ENCODE measurements around the gene CEP72. TPM values are rescaled to one million over a fixed set of nuclear protein-coding genes. Genes with fewer than 3 reads are reported as not detected.

Gene CEP72
- total and polyA plus RNA-seq, 2 of the 13 experiments (the other 11 are each of a cell fraction or from before 2014, with no cell fraction given), result 3.4 to 9.4 TPM

DNA sequence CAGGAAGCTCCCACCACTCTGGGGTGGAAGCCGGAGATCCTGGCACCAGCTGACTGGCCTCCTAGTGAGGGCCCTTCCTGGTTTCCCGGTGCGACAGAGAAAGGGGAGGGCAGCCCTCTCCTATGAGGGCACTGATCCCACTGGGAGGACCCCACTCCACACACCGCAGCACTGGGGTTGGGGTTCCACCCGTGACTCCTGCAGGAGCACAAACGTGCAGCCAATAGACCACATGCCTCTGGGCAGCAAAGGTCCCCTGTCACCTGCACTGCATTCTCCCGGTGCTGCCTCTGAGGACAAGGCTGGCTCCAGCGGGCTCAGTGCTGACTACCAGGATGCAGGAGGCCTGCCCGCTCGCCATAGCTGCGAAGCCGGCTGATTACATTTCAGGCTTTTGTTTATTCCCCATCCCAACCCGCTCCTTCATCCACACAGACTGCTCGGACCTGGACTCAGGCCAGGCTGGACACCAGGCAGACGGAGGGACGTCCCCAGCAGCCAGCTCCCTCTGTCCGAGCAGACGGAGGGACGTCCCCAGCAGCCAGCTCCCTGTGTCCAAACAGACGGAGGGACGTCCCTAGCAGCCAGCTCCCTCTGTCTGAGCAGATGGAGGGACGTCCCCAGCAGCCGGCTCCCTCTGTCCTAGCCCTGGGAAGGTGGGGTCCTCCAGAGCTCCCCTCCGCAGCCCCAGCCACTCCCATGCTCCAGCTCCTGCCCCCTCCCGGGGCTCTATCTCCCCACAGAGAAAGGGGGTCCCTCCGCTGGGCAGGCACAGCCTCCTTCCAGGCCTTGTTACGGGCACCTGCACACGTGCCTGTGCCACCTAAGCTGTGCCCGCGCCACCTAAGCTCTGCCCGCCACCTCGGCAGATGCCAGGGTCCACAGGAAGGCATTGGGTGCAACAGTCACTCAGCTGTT lies 8.8 kb upstream of the CEP72 start:
- BruUV-seq (replicated peaks), result no TSS peak
- 9% methylated on average over 9 of the region's 32 CpGs for WGBS (ENCODE audit: low lambda C conversion rate)
- in situ Hi-C loops (cut with HindIII; ENCODE audit: extremely low pct_ligation_motif_present, low pct_unique_long_range_greater_than_20kb), result no loop called here
- H3K9me3 ChIP-seq (ENCODE audit: low read length), result no peaks in the 10 kb centered on the region
- no peak overlapping the region for H2AFZ ChIP-seq (ENCODE audit: low read length)
- H3K4me2 ChIP-seq (ENCODE audit: low read depth, low read length), result peak overlapping the region; percentile 40; the same call in 1 of the 2 replicates
- H3K4me1 ChIP-seq (ENCODE audit: insufficient read depth, low read length), result peaks cover 36% of the 10 kb centered on the region
- ChIA-PET POLR2A (no interaction called here), CTCF (ENCODE audit: low intra/inter-chr PET ratio, low total read pairs) (no interaction called here)
- H3K9ac ChIP-seq (ENCODE audit: insufficient read depth, low read depth, low read length), result no peak overlapping the region
- peak overlapping the region in 1 of 3 experiments; percentile 26; a peak in 1 of 6 replicates for H3K4me3 ChIP-seq (replicated peaks in 1 of 3; ENCODE audit: insufficient read depth in 1 of 3, low read depth in 2 of 3, low read length in 3 of 3)
- no peak for DNase-seq (ENCODE audit: low spot score)
- H3K27ac ChIP-seq (ENCODE audit: extremely low read length, insufficient read depth, low read length), result no peak overlapping the region
- H3K79me2 ChIP-seq (ENCODE audit: insufficient read depth, low read length), result no peaks in the 10 kb centered on the region
- ATAC-seq, result peak; percentile 28
- FAIRE-seq, result no peak
- peaks cover 18 to 73% of the 10 kb centered on the region in 2 experiments for H3K27me3 ChIP-seq (ENCODE audit: control insufficient read depth in 1 of 2, insufficient read depth in 2 of 2, low read length in 2 of 2)
- no peak for TF ChIP-seq EEA1 (CRISPR knock-in tag; IDR thresholded peaks at IDR 0.05; ENCODE audit: borderline replicate concordance)
- TF ChIP-seq, protein P1, sequence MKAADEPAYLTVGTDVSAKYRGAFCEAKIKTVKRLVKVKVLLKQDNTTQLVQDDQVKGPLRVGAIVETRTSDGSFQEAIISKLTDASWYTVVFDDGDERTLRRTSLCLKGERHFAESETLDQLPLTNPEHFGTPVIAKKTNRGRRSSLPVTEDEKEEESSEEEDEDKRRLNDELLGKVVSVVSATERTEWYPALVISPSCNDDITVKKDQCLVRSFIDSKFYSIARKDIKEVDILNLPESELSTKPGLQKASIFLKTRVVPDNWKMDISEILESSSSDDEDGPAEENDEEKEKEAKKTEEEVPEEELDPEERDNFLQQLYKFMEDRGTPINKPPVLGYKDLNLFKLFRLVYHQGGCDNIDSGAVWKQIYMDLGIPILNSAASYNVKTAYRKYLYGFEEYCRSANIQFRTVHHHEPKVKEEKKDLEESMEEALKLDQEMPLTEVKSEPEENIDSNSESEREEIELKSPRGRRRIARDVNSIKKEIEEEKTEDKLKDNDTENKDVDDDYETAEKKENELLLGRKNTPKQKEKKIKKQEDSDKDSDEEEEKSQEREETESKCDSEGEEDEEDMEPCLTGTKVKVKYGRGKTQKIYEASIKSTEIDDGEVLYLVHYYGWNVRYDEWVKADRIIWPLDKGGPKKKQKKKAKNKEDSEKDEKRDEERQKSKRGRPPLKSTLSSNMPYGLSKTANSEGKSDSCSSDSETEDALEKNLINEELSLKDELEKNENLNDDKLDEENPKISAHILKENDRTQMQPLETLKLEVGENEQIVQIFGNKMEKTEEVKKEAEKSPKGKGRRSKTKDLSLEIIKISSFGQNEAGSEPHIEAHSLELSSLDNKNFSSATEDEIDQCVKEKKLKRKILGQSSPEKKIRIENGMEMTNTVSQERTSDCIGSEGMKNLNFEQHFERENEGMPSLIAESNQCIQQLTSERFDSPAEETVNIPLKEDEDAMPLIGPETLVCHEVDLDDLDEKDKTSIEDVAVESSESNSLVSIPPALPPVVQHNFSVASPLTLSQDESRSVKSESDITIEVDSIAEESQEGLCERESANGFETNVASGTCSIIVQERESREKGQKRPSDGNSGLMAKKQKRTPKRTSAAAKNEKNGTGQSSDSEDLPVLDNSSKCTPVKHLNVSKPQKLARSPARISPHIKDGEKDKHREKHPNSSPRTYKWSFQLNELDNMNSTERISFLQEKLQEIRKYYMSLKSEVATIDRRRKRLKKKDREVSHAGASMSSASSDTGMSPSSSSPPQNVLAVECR (CRISPR knock-in tag; IDR thresholded peaks at IDR 0.05; ENCODE audit: borderline replicate concordance), result no peak
- no peak for TF ChIP-seq SCMH1 (CRISPR knock-in tag; IDR thresholded peaks at IDR 0.05; ENCODE audit: borderline replicate concordance)
- peak; percentile 84; the same call in 1 of the 2 replicates for TF ChIP-seq HNRNPL (IDR thresholded peaks at IDR 0.05; ENCODE audit: low read depth, low read length)
- TF ChIP-seq ZNF564 (CRISPR knock-in tag; IDR thresholded peaks at IDR 0.05), result no peak
- TF ChIP-seq, protein P2, sequence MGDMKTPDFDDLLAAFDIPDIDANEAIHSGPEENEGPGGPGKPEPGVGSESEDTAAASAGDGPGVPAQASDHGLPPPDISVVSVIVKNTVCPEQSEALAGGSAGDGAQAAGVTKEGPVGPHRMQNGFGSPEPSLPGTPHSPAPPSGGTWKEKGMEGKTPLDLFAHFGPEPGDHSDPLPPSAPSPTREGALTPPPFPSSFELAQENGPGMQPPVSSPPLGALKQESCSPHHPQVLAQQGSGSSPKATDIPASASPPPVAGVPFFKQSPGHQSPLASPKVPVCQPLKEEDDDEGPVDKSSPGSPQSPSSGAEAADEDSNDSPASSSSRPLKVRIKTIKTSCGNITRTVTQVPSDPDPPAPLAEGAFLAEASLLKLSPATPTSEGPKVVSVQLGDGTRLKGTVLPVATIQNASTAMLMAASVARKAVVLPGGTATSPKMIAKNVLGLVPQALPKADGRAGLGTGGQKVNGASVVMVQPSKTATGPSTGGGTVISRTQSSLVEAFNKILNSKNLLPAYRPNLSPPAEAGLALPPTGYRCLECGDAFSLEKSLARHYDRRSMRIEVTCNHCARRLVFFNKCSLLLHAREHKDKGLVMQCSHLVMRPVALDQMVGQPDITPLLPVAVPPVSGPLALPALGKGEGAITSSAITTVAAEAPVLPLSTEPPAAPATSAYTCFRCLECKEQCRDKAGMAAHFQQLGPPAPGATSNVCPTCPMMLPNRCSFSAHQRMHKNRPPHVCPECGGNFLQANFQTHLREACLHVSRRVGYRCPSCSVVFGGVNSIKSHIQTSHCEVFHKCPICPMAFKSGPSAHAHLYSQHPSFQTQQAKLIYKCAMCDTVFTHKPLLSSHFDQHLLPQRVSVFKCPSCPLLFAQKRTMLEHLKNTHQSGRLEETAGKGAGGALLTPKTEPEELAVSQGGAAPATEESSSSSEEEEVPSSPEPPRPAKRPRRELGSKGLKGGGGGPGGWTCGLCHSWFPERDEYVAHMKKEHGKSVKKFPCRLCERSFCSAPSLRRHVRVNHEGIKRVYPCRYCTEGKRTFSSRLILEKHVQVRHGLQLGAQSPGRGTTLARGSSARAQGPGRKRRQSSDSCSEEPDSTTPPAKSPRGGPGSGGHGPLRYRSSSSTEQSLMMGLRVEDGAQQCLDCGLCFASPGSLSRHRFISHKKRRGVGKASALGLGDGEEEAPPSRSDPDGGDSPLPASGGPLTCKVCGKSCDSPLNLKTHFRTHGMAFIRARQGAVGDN (CRISPR knock-in tag; IDR thresholded peaks at IDR 0.05), result peak; percentile 21; the same call in 1 of the 2 replicates
- TF ChIP-seq NRL (CRISPR knock-in tag; IDR thresholded peaks at IDR 0.05; ENCODE audit: borderline replicate concordance), result no peak
- no peak for TF ChIP-seq U2AF1 (optimal IDR thresholded peaks at IDR 0.05; ENCODE audit: low read depth, low read length)
- TF ChIP-seq TARDBP (CRISPR knock-in tag; IDR thresholded peaks at IDR 0.05), result no peak
- TF ChIP-seq CENPT (CRISPR knock-in tag; IDR thresholded peaks at IDR 0.05; ENCODE audit: low read depth), result no peak
- TF ChIP-seq ZFP37 (CRISPR knock-in tag; IDR thresholded peaks at IDR 0.05; ENCODE audit: borderline replicate concordance), result no peak
- no peak for TF ChIP-seq NFKBIZ (CRISPR knock-in tag; IDR thresholded peaks at IDR 0.05)
- TF ChIP-seq BRF2 (CRISPR knock-in tag; IDR thresholded peaks at IDR 0.05), result no peak
- H3K36me3 ChIP-seq (replicated peaks in 1 of 2; ENCODE audit: control insufficient read depth in 1 of 2, insufficient read depth in 2 of 2, low read length in 2 of 2), result no peaks in the 10 kb centered on the region
- no peaks in the 10 kb centered on the region for H4K20me1 ChIP-seq (ENCODE audit: insufficient read depth, low read length)
- intact Hi-C loops (cut with micrococcal nuclease; ENCODE audit: unreplicated experiment), result no loop called here

Data from HepG2 (cell line).